Measurements from ENCODE around the gene TECPR2. TPM values are rescaled to one million over a fixed set of nuclear protein-coding genes. Genes with fewer than 3 reads are reported as not detected.

TECPR2 gene
- total RNA-seq, 1 donor from 2014 or later = 14.6 TPM

GRCh38 chr14:102333795-102334705, 28.7 kb upstream of the TECPR2 start:
- no peak for DNase-seq

- DNase-seq = no peak
Observed at GRCh38 chr14:102335163-102335562, 27.6 kb upstream of the TECPR2 start.

GRCh38 chr14:102338724-102339123, 24.0 kb upstream of the TECPR2 start:
- no peak for DNase-seq

GRCh38 chr14:102341566-102341965, 21.2 kb upstream of the TECPR2 start:
- no peak for DNase-seq

- DNase-seq = no peak
Observed at GRCh38 chr14:102342238-102342637, 20.5 kb upstream of the TECPR2 start.

GRCh38 chr14:102344084-102344483, 18.7 kb upstream of the TECPR2 start:
- DNase-seq = no peak

- no peak for DNase-seq
Observed at GRCh38 chr14:102344485-102344884, 18.3 kb upstream of the TECPR2 start.

GRCh38 chr14:102345232-102345631, 17.5 kb upstream of the TECPR2 start:
- DNase-seq = no peak

GRCh38 chr14:102346645-102347044, 16.1 kb upstream of the TECPR2 start:
- DNase-seq = no peak

GRCh38 chr14:102348376-102348775, 14.4 kb upstream of the TECPR2 start:
- no peak for DNase-seq

GRCh38 chr14:102351023-102351422, 11.7 kb upstream of the TECPR2 start:
- peak; percentile 87 for DNase-seq

GRCh38 chr14:102351593-102351992, 11.1 kb upstream of the TECPR2 start:
- peak; percentile 87 for DNase-seq

- no peak for DNase-seq
Observed at GRCh38 chr14:102352213-102352612, 10.5 kb upstream of the TECPR2 start.

- no peak for DNase-seq
Observed at GRCh38 chr14:102353126-102353619, 9.6 kb upstream of the TECPR2 start.

- DNase-seq = no peak
Observed at GRCh38 chr14:102356280-102356679, 6.5 kb upstream of the TECPR2 start.

GRCh38 chr14:102359341-102359740, 3.4 kb upstream of the TECPR2 start:
- no peak for DNase-seq

- no peak for DNase-seq
Observed at GRCh38 chr14:102360388-102360787, 2.4 kb upstream of the TECPR2 start.

- DNase-seq = peak; percentile 43
Observed at GRCh38 chr14:102362084-102362483, 657 bp upstream of the TECPR2 start.

GRCh38 chr14:102363182-102363943, 622 bp downstream of the TECPR2 start:
- DNase-seq = peak; percentile 46

- no peak for DNase-seq
Observed at GRCh38 chr14:102370305-102370809, 7.6 kb downstream of the TECPR2 start.

GRCh38 chr14:102371361-102371760, 8.6 kb downstream of the TECPR2 start:
- no peak for DNase-seq

GRCh38 chr14:102373110-102373509, 10.4 kb downstream of the TECPR2 start:
- DNase-seq = no peak

GRCh38 chr14:102374264-102374663, 11.5 kb downstream of the TECPR2 start:
- no peak for DNase-seq

All from dermis blood vessel endothelial cell (primary cell).